GM18858 (cell line): ENCODE results near the gene AKAP13.

Experiments
- ATAC-seq: cut with Tn5 transposase; IDR thresholded peaks from one replicate; pipeline ENCODE4 v1.9.1; 2021; ENCODE audit not compliant: unreplicated experiment

The AKAP13 gene

GRCh38 chr15:85745023-85745422, 364.6 kb downstream of the AKAP13 start:
- no peak for ATAC-seq

DNA sequence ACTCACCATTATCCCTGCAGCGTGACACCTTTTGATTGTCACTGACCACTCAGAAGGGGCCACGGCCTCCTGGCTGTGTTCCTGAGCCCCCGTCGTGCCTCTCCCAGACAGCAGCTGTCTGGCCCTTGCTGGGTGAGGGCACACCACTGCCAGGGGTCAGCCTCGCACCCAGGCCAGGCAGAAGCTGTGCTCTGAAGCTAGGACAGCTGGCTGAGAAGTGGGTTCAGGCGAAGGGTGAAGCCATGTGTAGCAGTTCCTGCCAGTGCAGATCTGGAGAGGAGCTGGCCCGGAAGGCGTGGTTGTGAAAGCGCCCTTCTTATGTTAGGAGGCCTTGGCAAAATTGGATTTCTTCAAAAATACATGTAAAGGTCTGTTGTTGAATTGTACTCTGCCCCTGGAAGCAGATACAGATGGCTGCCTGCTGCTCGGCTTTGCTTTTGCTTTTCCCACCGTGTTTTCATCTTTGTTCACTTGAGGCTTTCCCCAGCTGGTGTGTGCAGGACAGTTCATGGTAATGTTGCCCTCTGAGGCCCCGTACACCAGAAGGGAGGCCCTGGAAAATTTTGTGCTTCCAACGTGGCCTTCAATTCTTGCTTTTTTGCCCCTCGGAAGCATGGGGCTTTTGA, 365.2 kb downstream of the AKAP13 start:
- no peak for ATAC-seq

- ATAC-seq = no peak
Measured at GRCh38 chr15:85746641-85747040, 366.2 kb downstream of the AKAP13 start.

GRCh38 chr15:85748176-85748575, 367.8 kb downstream of the AKAP13 start:
- ATAC-seq = no peak

DNA sequence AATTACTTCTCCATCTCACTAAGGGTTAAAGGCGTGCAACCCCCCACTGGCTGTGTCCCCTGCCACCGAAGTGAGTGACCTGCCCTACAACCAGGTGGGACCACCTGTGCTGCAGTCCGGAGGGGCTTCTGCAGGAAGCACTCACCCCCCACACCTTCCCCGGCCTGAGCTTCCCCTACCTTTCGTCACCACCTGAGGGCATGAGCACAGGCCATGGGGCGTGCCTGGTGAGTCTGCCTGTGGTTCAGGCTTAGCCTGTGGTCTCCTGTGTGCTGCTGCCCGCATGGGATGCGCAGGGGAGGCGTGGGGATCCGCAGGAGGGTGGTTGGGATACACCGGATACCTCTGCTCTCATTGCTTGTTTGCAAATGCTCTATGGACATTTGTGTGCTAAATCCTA, 368.3 kb downstream of the AKAP13 start:
- no peak for ATAC-seq

GRCh38 chr15:85749261-85750151, 369.1 kb downstream of the AKAP13 start:
- ATAC-seq = no peak

DNA sequence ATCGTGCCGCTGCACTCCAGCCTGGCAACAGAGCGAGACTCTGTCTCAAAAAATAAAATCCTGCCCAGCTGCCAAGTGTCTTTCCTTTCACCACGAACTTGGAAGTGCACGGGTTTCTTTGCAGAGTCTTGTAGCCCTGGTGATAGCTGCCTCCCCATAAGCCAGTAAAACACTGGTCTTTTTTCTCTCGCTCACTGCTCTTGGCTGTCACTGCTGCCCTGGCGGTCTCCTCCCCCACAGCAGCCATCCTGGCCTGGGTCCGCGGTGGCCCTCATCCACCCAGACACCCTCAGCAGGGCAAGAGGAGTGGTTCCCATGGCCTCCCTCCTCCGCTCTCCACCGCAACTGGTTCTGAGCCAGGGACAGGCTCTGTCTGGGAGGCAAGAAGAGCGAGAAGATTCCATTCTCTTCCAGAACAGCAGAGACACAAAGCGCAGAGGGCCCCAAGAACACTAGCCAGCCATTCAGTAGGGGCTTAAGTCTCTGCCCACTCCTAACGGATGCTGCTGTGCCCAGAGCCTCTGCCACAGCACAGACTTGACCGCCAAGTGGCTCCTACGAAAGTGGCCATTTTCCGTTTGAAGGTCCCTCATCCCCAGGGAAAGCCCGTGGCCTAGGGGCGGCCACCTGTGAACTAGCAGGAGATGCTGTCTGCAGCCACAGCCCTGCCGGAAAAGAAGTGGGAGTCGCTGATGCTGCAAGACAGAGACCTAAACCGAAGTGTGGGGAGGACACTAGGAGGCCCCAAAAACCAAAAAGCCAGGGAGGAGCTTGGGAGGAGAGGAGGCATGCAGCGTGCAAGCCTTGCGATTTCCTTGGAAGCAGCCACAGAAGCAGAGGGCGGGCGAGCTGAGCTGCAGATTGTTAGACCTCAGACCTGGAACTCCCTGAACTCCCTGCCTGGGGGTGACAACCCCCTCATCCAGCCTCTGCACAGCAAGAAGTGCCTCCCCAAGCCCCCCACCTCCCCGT, 370.2 kb downstream of the AKAP13 start:
- ATAC-seq = no peak

- no peak for ATAC-seq
Measured at GRCh38 chr15:85751291-85752123, 371.1 kb downstream of the AKAP13 start.

GRCh38 chr15:85752124-85752475, 371.7 kb downstream of the AKAP13 start:
- no peak for ATAC-seq

GRCh38 chr15:85752491-85752961, 372.1 kb downstream of the AKAP13 start:
- ATAC-seq = no peak

DNA sequence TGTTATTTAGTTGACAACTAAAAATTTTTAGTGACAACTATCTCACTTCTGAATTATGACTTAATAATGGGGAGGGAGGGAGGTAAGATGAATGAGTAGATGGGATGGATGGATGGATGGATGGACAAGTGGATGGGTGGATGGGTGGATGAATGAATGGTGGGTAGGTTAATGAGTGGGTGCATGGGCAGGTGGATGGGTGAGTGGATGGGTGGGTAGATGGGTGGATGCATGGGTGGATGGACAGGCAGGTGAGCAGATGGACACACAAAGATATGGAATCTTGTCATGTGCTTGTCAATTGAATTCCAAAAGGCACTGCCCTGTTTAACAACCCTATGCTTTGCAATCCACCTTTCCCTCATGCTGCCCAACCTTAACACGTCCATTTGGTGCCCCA, 372.9 kb downstream of the AKAP13 start:
- ATAC-seq = no peak

GRCh38 chr15:85753791-85754452, 373.5 kb downstream of the AKAP13 start:
- no peak for ATAC-seq

DNA sequence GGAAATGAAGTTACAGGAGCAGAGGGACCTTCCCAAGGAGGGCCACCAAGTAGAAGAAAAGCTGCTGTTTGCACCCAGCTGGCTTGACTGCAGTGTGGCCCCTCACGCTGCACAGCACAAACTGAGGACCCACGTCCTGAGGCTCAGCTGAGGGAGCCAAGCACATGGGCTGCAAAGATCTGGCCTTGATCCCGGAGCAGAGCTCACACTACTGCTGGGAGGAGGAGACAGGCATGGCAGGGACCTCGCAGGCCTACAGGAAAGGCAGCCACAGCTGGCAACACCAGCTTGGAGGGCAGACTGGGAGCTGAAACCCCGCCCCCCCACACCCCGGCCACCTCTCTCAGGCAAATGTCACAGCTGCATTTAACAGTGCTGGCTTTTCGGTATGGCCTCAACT, 374.6 kb downstream of the AKAP13 start:
- ATAC-seq = no peak

DNA sequence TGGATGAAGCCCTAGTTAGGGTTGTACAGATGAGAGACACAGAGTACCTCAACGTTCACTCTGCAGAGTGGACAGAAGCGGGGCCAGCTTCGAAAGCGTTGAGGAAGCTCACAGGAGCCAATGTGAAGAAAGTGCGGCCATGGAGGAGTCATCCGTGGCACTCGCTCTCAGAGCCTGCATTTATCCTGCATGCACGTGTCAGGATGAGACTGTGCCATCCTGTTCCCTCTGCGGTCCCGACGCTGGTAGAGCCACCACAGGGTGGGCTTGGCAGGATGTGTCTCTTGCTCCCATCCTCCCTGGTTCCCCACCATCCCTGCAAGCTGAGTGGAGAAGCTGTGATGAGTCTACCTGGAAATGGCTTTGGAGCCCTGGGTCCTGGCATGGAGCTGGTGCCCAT, 375.1 kb downstream of the AKAP13 start:
- no peak for ATAC-seq

GRCh38 chr15:85755942-85756341, 375.5 kb downstream of the AKAP13 start:
- no peak for ATAC-seq

- ATAC-seq = no peak
Measured at GRCh38 chr15:85756411-85757072, 376.1 kb downstream of the AKAP13 start.

GRCh38 chr15:85757073-85757938, 376.9 kb downstream of the AKAP13 start:
- ATAC-seq = no peak

DNA sequence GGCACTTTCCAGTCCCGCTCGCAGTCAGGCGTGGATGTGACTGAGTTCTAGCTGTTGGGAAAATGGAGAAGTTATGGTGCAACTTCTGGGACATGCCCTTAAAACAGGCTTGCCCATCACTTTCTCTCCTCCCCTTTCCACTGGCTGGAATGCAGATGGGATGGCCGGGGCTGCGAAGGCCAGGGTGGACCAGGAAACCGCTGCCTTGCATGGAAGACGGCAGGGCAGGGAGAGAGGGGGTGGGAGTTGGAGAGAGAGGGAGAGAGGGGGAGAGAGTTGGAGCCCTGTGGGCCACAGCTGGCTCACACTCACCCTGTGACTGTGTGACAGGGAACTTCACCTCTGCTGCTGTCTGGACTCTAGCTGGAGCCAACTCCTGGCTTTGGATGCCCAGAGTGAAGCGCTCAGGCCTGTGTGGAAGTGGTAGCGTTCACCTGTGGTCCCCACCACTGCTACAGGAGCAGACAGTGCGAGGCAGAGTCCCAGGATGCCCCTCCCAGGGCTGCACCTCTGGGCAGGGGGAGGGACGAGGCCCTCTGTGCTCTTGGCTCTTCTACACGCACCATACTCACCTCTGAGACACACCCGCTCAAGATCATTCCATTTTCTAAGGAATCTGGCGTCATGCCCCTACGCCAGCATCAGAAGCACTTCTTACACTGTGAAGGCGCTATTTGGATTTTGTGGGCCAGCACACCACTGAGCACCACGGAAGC, 377.7 kb downstream of the AKAP13 start:
- ATAC-seq = no peak
